KMS-11 (cell line): ENCODE results near the gene S100A13.
A peak's percentile ranks its signal among the peaks of the same experiment; 100 is the strongest.
"Not testable (repeated sequence)": the region's sequence is repeated elsewhere in the genome, so short reads cannot be mapped to it uniquely, and the experiment has no call there.

Experiments
- H2AFZ ChIP-seq: fragments of 200-600 bp; sonication (generic); 2 replicates; pipeline ENCODE4 v1.6.1; 2016; ENCODE audit warnings: antibody characterized with exemption, mixed run types, low read depth
- H3K27ac ChIP-seq: fragments of 200-600 bp; sonication (generic); 2 replicates; pipeline ENCODE4 v1.6.1; 2016; ENCODE audit warnings: mild to moderate bottlenecking, mixed run types
- H3K27me3 ChIP-seq: fragments of 200-600 bp; sonication (generic); 2 replicates; pipeline ENCODE4 v1.6.1; 2017; ENCODE audit warnings: mild to moderate bottlenecking, low read depth, mixed run types, moderate library complexity; ENCODE audit not compliant: insufficient read depth
- H3K36me3 ChIP-seq: fragments of 200-600 bp; sonication (generic); 2 replicates; pipeline ENCODE4 v1.6.1; 2017; ENCODE audit warnings: mild to moderate bottlenecking, mixed run types; ENCODE audit not compliant: insufficient read depth
- H3K4me1 ChIP-seq: fragments of 200-600 bp; sonication (generic); 2 replicates; pipeline ENCODE4 v1.6.1; 2016; ENCODE audit warnings: mild to moderate bottlenecking, low read depth, mixed run types; ENCODE audit not compliant: poor library complexity, severe bottlenecking
- H3K4me2 ChIP-seq: fragments of 200-600 bp; sonication (generic); 2 replicates; pipeline ENCODE4 v1.7.0; 2016; ENCODE audit warnings: mild to moderate bottlenecking, mixed run types
- H3K4me3 ChIP-seq: fragments of 200-600 bp; sonication (generic); IDR thresholded peaks from 2 replicates; pipeline ENCODE4 v1.6.1; 2017; ENCODE audit warnings: low read depth, low read length, mixed read lengths; ENCODE audit not compliant: insufficient read depth
- H3K79me2 ChIP-seq: fragments of 200-600 bp; sonication (generic); 2 replicates; pipeline ENCODE4 v1.6.1; 2016; ENCODE audit warnings: low read depth, mixed run types; ENCODE audit not compliant: insufficient read depth
- H3K9ac ChIP-seq: fragments of 200-600 bp; sonication (generic); 2 replicates; pipeline ENCODE4 v1.6.1; 2016; ENCODE audit warnings: mild to moderate bottlenecking, mixed run types
- H4K20me1 ChIP-seq: fragments of 200-600 bp; sonication (generic); 2 replicates; pipeline ENCODE4 v1.6.1; 2016; ENCODE audit warnings: mild to moderate bottlenecking, mixed run types; ENCODE audit not compliant: insufficient read depth
- CTCF ChIP-seq: fragments of 200-600 bp; sonication (generic); conservative IDR thresholded peaks from 2 replicates; pipeline ENCODE4 v1.6.1; 2017; ENCODE audit warnings: low read depth, mild to moderate bottlenecking, antibody characterized with exemption, low read length, moderate library complexity, mixed read lengths

The S100A13 gene

GRCh38 chr1:153626904-153627714 is at the start of gene S100A13:
Gene S100A13 (minus strand): TSS chr1:153627505. CDS start chr1:153626472, 1,033 bp downstream.
- H3K79me2 ChIP-seq: no peaks in the 10 kb centered on the region
- no peak within 1 kb of the TSS for H3K27ac ChIP-seq
- no peaks in the 10 kb centered on the region for H3K27me3 ChIP-seq
- H3K36me3 ChIP-seq: no peaks in the 10 kb centered on the region
- H3K9ac ChIP-seq: no peak within 1 kb of the TSS
- no peak within 1 kb of the TSS for H2AFZ ChIP-seq
- no peak within 1 kb of the TSS for H3K4me2 ChIP-seq
- peak; percentile 57; the same call in 1 of the 2 replicates for TF ChIP-seq CTCF
- no peaks in the 10 kb centered on the region for H3K4me1 ChIP-seq
- H4K20me1 ChIP-seq: no peaks in the 10 kb centered on the region
- no peak within 1 kb of the TSS for H3K4me3 ChIP-seq

- Histone ChIP-seq H3K27me3 (peaks cover 8% of the 10 kb centered on the region), H3K79me2 (peaks cover 23% of the 10 kb centered on the region), H3K36me3 (peaks cover 13% of the 10 kb centered on the region; the same call in 1 of the 2 replicates), H3K9ac (no peak overlapping the region), H3K4me3 (no peak overlapping the region), H3K4me2 (no peak overlapping the region; the same call in 1 of the 2 replicates), H4K20me1 (no peaks in the 10 kb centered on the region), H3K4me1 (peaks cover 33% of the 10 kb centered on the region), H2AFZ (no peak overlapping the region), H3K27ac (no peak overlapping the region)
- TF ChIP-seq CTCF: no peak
Observed at GRCh38 chr1:153673511-153673910, 46.2 kb upstream of the S100A13 start.

GRCh38 chr1:153671628-153672353 is 44.5 kb upstream of the S100A13 start:
- peak overlapping the region; percentile 97 for H3K4me3 ChIP-seq
- H4K20me1 ChIP-seq, H3K27me3 ChIP-seq: not testable (repeated sequence)
- peak overlapping the region; percentile 97 for H2AFZ ChIP-seq
- TF ChIP-seq CTCF: 0 out of 2 replicates have a peak, but pooled peaks have one; percentile 29
- H3K27ac ChIP-seq: peak overlapping the region; percentile 83
- H3K36me3 ChIP-seq: peaks cover 30% of the 10 kb centered on the region
- peak overlapping the region; percentile 53 for H3K4me2 ChIP-seq
- peaks cover 34% of the 10 kb centered on the region for H3K4me1 ChIP-seq
- H3K9ac ChIP-seq: peak overlapping the region; percentile 77
- peaks cover 40% of the 10 kb centered on the region for H3K79me2 ChIP-seq

- H4K20me1 ChIP-seq: no peaks in the 10 kb centered on the region
Observed at GRCh38 chr1:153670859-153671627, 43.7 kb upstream of the S100A13 start, which contains the start of gene ILF2. Gene ILF2 (minus strand): TSS chr1:153670993. CDS start chr1:153670922, 71 bp downstream.

More at GRCh38 chr1:153670859-153671627, 43.7 kb upstream of the S100A13 start, which contains the start of gene ILF2:
- Histone ChIP-seq H3K27me3 (no peaks in the 10 kb centered on the region), H3K27ac (peak within 1 kb of the TSS; percentile 83), H3K4me3 (peak within 1 kb of the TSS; percentile 99), H3K36me3 (peaks cover 37% of the 10 kb centered on the region), H3K79me2 (peaks cover 48% of the 10 kb centered on the region), H3K4me1 (peaks cover 41% of the 10 kb centered on the region), H2AFZ (peak within 1 kb of the TSS; percentile 97), H3K9ac (peak within 1 kb of the TSS; percentile 81), H3K4me2 (peak within 1 kb of the TSS; percentile 79)
- TF ChIP-seq CTCF: peak; percentile 85
